Natural killer cell treated with Interleukin-12 subunit alpha and Interleukin-12 subunit beta and Interleukin-15 and Interleukin-18, amount 100 ng/mL, for 72 hours (primary cell): ENCODE measurements around the gene SNTA1. TPM values are rescaled to one million over a fixed set of nuclear protein-coding genes. Genes with fewer than 3 reads are reported as not detected.
"Not testable (repeated sequence)": the region's sequence is repeated elsewhere in the genome, so short reads cannot be mapped to it uniquely, and the experiment has no call there.

Experiments used
- ATAC-seq, 2 donors: fragments of 150-1000 bp; cut with Tn5 transposase in 1 of 2; sonication (Bioruptor Pico), chemical (Tn5 transposase) in 1 of 2; 2 replicates each; pipeline ENCODE4 v1.10.0; 2021
- DNase-seq: peaks from one replicate; pipeline ENCODE4 v3.0.0; 2022; ENCODE audit warnings: low spot score
- H3K27ac Mint-ChIP-seq, 2 donors: 1 replicate in 1 of 2; 2 replicates in 1 of 2; pipeline ENCODE4 v1.8.0; 2022; ENCODE audit warnings: mixed read lengths in 2 of 2, mild to moderate bottlenecking in 1 of 2, moderate library complexity in 1 of 2
- H3K27me3 Mint-ChIP-seq, 2 donors: 1 replicate in 1 of 2; 2 replicates in 1 of 2; pipeline ENCODE4 v1.8.0; 2022; ENCODE audit warnings: mixed read lengths in 2 of 2
- H3K36me3 Mint-ChIP-seq: one replicate; pipeline ENCODE4 v1.8.0; 2022; ENCODE audit warnings: mixed read lengths
- H3K4me1 Mint-ChIP-seq, 2 donors: 1 replicate in 1 of 2; 2 replicates in 1 of 2; pipeline ENCODE4 v1.8.0; 2022; ENCODE audit warnings: low read depth in 2 of 2, mixed read lengths in 2 of 2, mild to moderate bottlenecking in 1 of 2
- H3K4me3 Mint-ChIP-seq: one replicate; pipeline ENCODE4 v1.8.0; 2022; ENCODE audit warnings: mixed read lengths
- H3K9me3 Mint-ChIP-seq: 2 replicates; pipeline ENCODE4 v1.8.0; 2022; ENCODE audit warnings: mixed read lengths
- total RNA-seq, 2 donors: library from RNA; stranded (reverse); gene quantifications; one replicate each; pipeline ENCODE4 v1.2.3, GENCODE V29; 2022

SNTA1 gene
- 1 to 10 TPM; 1.1 to 1.5 TPM for total RNA-seq

DNA sequence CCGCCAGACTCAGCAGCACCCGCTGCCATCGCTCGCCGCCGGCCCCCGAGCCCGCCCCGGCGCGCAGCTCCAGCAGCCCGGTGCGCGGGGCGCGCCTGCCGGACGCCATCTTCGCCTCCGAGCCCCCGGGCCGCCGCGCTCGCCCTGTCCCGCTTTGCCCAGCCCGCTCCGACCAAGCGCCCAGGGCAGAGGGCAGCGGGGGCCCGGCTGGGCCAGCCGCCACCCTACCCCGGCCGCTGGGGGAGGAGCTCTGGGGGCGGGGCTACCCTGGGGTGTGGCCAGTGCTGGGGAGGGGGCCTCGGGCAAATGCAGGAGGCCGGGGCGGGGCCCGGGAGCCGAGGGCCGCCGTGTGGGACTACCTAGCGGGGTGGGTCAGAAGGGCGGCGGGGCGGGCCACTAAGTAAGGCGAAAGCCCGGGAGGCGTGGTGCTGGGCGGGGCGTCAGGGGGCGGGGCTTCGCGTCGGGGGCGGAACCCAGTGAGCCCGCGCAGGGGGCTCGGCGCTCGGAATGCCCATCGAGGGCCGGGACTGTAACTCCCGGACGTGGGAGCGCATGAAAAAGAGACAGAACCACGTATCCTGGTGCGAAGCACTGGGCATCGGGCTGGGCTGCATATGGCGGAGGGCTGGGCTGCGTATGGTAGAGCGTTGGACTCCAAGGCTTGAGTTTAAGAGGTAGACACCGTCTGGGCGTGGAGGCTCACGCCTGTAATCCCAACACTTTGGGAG is at the start of gene SNTA1:
Gene SNTA1 (minus strand): TSS at position 252 of the 728 bp plus-strand sequence. CDS start 143 bp downstream, at position 109.
- H3K9me3 Mint-ChIP-seq = no peaks in the 10 kb centered on the region
- no peaks in the 10 kb centered on the region for H3K36me3 Mint-ChIP-seq
- peaks cover 11 to 21% of the 10 kb centered on the region in 2 donors for H3K4me1 Mint-ChIP-seq
- H3K27me3 Mint-ChIP-seq = peaks cover 0 to 3% of the 10 kb centered on the region in 2 donors
- ATAC-seq (peak; percentile 96 to 97), DNase-seq (peak; percentile 91)
- peak within 1 kb of the TSS; percentile 93 for H3K4me3 Mint-ChIP-seq
- H3K27ac Mint-ChIP-seq = peak within 1 kb of the TSS in 1 of 2 donors; percentile 64

DNA sequence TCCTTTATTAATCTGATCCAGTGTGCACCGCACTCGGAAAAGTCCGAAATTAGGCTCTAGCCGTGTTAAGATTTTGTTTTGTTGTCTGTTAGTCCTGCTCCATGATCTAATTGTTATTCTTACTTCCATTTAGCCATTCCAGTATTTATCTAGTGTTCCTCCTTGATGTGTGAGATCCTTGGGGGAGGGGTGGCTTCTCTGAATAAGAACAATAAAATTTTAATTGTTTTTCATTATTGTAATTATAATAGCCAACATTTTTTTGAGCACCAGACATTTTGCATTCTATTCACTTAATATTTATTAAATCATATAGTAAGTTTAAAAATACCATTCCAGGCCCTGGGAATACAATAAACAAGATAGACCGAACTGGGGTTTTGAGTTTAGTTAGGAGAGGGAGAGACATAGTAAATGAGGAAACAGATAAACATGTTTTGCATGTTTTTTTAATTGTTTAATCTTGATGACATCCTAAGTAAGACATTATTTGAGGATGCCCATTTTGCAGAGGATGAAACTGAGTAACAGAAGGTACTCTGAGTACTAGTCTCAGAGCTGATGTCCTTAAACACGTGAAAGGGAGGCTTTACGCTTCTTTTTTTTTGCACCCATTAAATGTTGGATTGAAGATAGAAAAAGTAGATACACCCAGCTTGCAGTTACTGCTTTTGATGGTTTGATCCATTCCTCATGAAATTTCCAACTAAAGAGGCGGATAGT is 47.5 kb upstream of the SNTA1 start:
- peak overlapping the region; percentile 87 for H3K4me3 Mint-ChIP-seq

GRCh38 chr20:33490023-33490933 is 46.7 kb upstream of the SNTA1 start, which contains the start of gene CBFA2T2:
Gene CBFA2T2, plus strand, starts transcription at chr20:33490096. Its CDS starts 172 bp downstream, at chr20:33490268.
- peak; percentile 71 to 79 for ATAC-seq
- peak; percentile 82 for DNase-seq
- no peaks in the 10 kb centered on the region for H3K36me3 Mint-ChIP-seq
- H3K9me3 Mint-ChIP-seq = no peaks in the 10 kb centered on the region
- H3K4me3 Mint-ChIP-seq = peak within 1 kb of the TSS; percentile 87
- peak within 1 kb of the TSS; percentile 54 to 67 for H3K27ac Mint-ChIP-seq
- peaks cover 3 to 7% of the 10 kb centered on the region in 2 donors for H3K4me1 Mint-ChIP-seq
- H3K27me3 Mint-ChIP-seq = no peaks in the 10 kb centered on the region

More for the DNA sequence above, 47.5 kb upstream of the SNTA1 start:
- H3K4me1 Mint-ChIP-seq = peaks cover 3 to 11% of the 10 kb centered on the region in 2 donors
- ATAC-seq (no peak), DNase-seq (no peak)
- H3K9me3 Mint-ChIP-seq = no peaks in the 10 kb centered on the region
- peak overlapping the region; percentile 26 to 67 for H3K27ac Mint-ChIP-seq
- no peaks in the 10 kb centered on the region for H3K36me3 Mint-ChIP-seq
- H3K27me3 Mint-ChIP-seq = no peaks in the 10 kb centered on the region

DNA sequence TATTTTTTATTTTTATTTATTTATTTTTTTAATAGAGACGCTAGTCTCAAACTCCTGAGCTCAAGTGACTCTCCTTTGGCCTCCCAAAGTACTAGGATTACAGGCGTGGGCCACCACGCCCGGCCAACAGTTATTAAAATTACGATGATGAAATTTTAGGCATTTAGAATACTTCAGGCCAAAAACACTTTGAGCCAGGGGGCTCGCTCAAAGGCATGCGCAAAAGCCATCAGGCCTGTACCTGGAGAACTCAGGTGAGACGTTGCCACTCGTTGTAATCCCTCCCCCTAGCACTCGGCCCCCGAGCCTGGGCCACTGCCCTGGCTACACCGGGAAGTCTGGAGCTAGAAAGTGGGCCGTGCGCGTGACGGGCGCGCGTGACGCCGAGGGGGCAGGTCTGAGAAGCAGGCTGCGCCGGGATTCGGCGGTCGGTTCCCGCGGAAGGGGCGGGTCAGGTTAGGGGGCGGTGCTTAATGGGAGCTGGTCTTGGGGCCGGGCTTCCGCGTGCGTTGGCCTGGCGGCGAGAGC is 46.0 kb upstream of the SNTA1 start:
- Mint-ChIP-seq H3K9me3 (no peaks in the 10 kb centered on the region), H3K36me3 (no peaks in the 10 kb centered on the region), H3K4me1 (peaks cover 3 to 7% of the 10 kb centered on the region in 2 donors), H3K27me3 (no peaks in the 10 kb centered on the region), H3K4me3 (peak overlapping the region; percentile 78), H3K27ac (peak overlapping the region; percentile 32 to 54)
- ATAC-seq (peak; percentile 99), DNase-seq (peak; percentile 100)

- H3K27me3 Mint-ChIP-seq, H3K4me3 Mint-ChIP-seq, H3K9me3 Mint-ChIP-seq, ATAC-seq, DNase-seq, H3K4me1 Mint-ChIP-seq, H3K36me3 Mint-ChIP-seq, H3K27ac Mint-ChIP-seq: not testable (repeated sequence)
These were observed 45.3 kb upstream of the SNTA1 start for GRCh38 chr20:33488661-33489494.

GRCh38 chr20:33488201-33488600 is 44.6 kb upstream of the SNTA1 start:
- Mint-ChIP-seq H3K27ac (no peak overlapping the region), H3K4me3 (no peak overlapping the region)
- no peak for ATAC-seq

DNA sequence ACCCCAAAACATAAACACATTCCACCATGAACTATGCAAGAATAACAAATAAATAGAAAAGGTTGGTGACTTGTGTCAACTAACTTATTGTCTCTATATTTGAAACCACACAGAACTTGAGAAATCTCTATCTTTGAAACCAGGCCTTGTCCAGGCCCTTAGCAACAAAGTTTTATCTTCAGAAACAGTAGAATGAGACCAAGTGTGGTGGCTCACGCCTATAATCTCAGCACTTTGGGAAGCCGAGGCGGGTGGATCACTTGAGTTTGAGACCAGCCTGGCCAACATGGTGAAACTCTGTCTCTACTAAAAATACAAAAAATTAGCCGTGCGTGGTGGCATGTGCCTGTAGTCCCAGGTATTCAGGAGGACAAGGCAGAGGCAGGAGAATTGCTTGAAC is 39.6 kb upstream of the SNTA1 start:
- H3K36me3 Mint-ChIP-seq, H3K27ac Mint-ChIP-seq, H3K4me3 Mint-ChIP-seq, H3K9me3 Mint-ChIP-seq, H3K4me1 Mint-ChIP-seq, H3K27me3 Mint-ChIP-seq, DNase-seq, ATAC-seq: not testable (repeated sequence)

More at GRCh38 chr20:33488201-33488600, 44.6 kb upstream of the SNTA1 start:
- Mint-ChIP-seq H3K4me1 (peaks cover 3 to 7% of the 10 kb centered on the region in 2 donors), H3K9me3 (no peaks in the 10 kb centered on the region), H3K36me3 (no peaks in the 10 kb centered on the region), H3K27me3 (no peaks in the 10 kb centered on the region)
- DNase-seq = no peak

GRCh38 chr20:33482581-33482980 is 39.0 kb upstream of the SNTA1 start:
- no peak overlapping the region for H3K4me3 Mint-ChIP-seq
- no peaks in the 10 kb centered on the region for H3K36me3 Mint-ChIP-seq
- H3K27me3 Mint-ChIP-seq = no peaks in the 10 kb centered on the region
- no peak for DNase-seq
- no peaks in the 10 kb centered on the region for H3K9me3 Mint-ChIP-seq
- no peak for ATAC-seq
- H3K27ac Mint-ChIP-seq = no peak overlapping the region
- H3K4me1 Mint-ChIP-seq = no peaks in the 10 kb centered on the region

GRCh38 chr20:33481431-33481941 is 37.9 kb upstream of the SNTA1 start:
- DNase-seq = no peak
- ATAC-seq = no peak
- no peaks in the 10 kb centered on the region for H3K36me3 Mint-ChIP-seq
- H3K27me3 Mint-ChIP-seq = no peaks in the 10 kb centered on the region
- H3K4me3 Mint-ChIP-seq = no peak overlapping the region
- no peak overlapping the region for H3K27ac Mint-ChIP-seq
- no peaks in the 10 kb centered on the region for H3K4me1 Mint-ChIP-seq
- H3K9me3 Mint-ChIP-seq = no peaks in the 10 kb centered on the region

DNA sequence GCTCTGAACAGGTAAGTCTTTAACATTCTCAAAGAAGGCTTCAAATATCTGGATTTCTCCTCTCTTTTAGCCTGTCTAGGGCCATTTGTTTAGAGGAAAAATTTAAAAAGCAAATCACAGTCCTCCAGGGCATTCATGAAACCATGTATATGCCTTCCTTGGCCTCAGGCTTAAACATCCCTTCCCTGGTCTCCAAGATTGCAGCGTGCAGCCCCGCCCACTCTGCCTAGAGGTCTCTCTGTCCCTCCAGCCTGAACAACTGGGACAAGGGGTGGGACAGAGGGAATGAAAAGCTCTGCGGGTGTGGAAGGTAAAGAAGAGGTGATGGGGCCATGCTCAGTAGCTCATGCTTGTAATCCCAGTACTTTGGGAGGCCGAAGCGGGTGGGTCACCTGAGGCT is 36.5 kb upstream of the SNTA1 start:
- H3K36me3 Mint-ChIP-seq = no peaks in the 10 kb centered on the region
- H3K4me3 Mint-ChIP-seq = no peak overlapping the region
- no peaks in the 10 kb centered on the region for H3K27me3 Mint-ChIP-seq
- DNase-seq (no peak), ATAC-seq (no peak)
- no peaks in the 10 kb centered on the region for H3K9me3 Mint-ChIP-seq
- H3K4me1 Mint-ChIP-seq = no peaks in the 10 kb centered on the region
- H3K27ac Mint-ChIP-seq = no peak overlapping the region

DNA sequence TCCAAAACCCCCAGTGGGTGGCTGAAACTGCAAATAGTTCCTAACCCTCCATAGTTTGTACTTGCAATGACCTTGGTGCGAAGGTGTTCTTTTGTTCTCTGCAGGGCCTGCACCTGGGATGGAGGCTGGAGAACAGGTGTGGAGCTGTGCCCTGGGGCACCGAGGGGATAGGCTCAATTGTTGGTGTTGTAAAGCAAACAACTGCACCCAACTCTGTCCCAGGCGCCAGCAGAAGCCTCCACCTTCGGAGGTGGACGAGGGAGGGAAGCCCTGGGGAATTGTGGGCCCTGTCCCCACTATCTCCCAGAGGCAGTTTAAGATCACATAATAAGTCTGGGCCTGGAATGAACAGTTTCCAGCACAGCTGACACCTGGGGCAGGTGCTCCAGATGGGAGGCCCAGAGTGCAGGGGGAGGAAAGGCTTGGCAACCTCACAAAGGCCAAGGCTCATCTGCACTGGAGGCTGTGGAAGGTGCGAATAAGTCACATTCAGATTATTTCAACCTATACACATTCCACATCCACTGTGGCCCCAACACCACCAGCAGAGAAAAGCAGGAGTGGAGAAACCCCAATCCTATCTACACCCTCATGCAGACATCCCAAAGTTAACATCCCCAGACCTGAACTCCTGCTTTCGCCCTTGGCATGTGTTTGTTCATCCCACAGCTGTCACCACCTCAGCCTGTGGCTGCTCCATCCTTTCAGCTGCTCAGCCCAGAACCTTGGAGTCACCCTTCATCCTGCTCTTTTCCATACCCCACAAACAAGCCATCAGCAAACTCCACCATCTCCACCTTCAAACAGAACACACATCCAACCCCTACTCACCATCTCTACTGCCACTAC is 34.0 kb upstream of the SNTA1 start:
- H3K4me1 Mint-ChIP-seq = no peaks in the 10 kb centered on the region
- ATAC-seq = no peak
- no peaks in the 10 kb centered on the region for H3K36me3 Mint-ChIP-seq
- no peak overlapping the region for H3K4me3 Mint-ChIP-seq
- no peaks in the 10 kb centered on the region for H3K27me3 Mint-ChIP-seq
- no peak for DNase-seq
- no peaks in the 10 kb centered on the region for H3K9me3 Mint-ChIP-seq
- no peak overlapping the region for H3K27ac Mint-ChIP-seq
